NCI-H1436 (cell line): Measurements from ENCODE around the gene IL15.

Source experiments
- DNase-seq: peaks from one replicate; lab custom pipeline; 2025; lab: John Stamatoyannopoulos, UW

IL15 gene

DNA sequence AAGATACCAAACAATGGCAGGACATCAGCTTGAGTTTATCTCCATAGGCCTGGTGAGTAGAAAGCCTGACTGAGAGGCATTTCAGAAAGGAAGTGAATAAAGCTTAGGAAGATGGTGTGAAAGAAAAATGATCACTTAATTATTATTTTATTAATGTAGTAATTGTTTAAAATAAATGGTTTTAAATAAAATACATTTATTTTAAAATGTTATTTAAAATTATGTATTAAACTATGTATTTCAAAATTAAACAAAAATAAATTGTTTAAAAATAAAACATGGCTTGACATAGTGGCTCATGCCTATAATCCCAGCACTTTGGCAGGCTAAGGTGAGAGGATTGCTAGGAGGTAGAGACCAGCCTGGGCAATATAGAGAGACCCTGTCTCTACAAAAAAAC is 145.8 kb downstream of the IL15 start:
- DNase-seq: no peak
